Mesenteric fat pad (tissue), 1 donor: ENCODE data around the gene WNT1. TPM values are rescaled to one million over a fixed set of nuclear protein-coding genes. Genes with fewer than 3 reads are reported as not detected.

Experiments used
- DNase-seq: peaks from one replicate; pipeline ENCODE4 v3.0.0-alpha.2; 2020; ENCODE audit warnings: low spot score
- total RNA-seq: library from RNA; stranded (reverse); fragmentation: NEBNext Ultra II Directional; extraction: Animal tissue kit (Norgen Biotek cat#: 25700); gene quantifications from one replicate; pipeline ENCODE4 v1.2.1, GENCODE V29; 2021
- donor health status: DM: yes; HTN: yes; CAD: no.

The WNT1 gene
- total RNA-seq, 1 donor from 2014 or later, result not detected

GRCh38 chr12:48980389-48980952, 2.3 kb downstream of the WNT1 start:
- no peak for DNase-seq

GRCh38 chr12:48980953-48981756, 3.0 kb downstream of the WNT1 start:
- no peak for DNase-seq

- no peak for DNase-seq
These were observed 3.6 kb downstream of the WNT1 start for GRCh38 chr12:48981757-48982157.

- no peak for DNase-seq
These were observed 4.4 kb downstream of the WNT1 start for GRCh38 chr12:48982397-48983080.

- no peak for DNase-seq
These were observed 7.4 kb downstream of the WNT1 start for GRCh38 chr12:48985475-48985897.

- no peak for DNase-seq
These were observed 7.8 kb downstream of the WNT1 start for GRCh38 chr12:48985901-48986300.

GRCh38 chr12:48986720-48987291, 8.7 kb downstream of the WNT1 start:
- no peak for DNase-seq

- DNase-seq, result no peak
These were observed 10.0 kb downstream of the WNT1 start for GRCh38 chr12:48988030-48988649.

- DNase-seq, result no peak
These were observed 12.4 kb downstream of the WNT1 start for GRCh38 chr12:48990552-48990951.

- DNase-seq, result no peak
These were observed 13.3 kb downstream of the WNT1 start for GRCh38 chr12:48991247-48992050.

- DNase-seq, result no peak
These were observed 15.7 kb downstream of the WNT1 start for GRCh38 chr12:48993787-48994186.

GRCh38 chr12:48994224-48995085, 16.3 kb downstream of the WNT1 start:
- DNase-seq, result no peak

- no peak for DNase-seq
These were observed 17.2 kb downstream of the WNT1 start for GRCh38 chr12:48995086-48995879.

GRCh38 chr12:48996794-48997718, 18.9 kb downstream of the WNT1 start:
- DNase-seq, result peak; percentile 92

GRCh38 chr12:48997719-48998496, 19.8 kb downstream of the WNT1 start:
- no peak for DNase-seq

- no peak for DNase-seq
These were observed 20.6 kb downstream of the WNT1 start for GRCh38 chr12:48998497-48999353.
